ENCODE measurements around the gene FBXO21. TPM values are rescaled to one million over a fixed set of nuclear protein-coding genes. Genes with fewer than 3 reads are reported as not detected.

FBXO21 gene, protein sequence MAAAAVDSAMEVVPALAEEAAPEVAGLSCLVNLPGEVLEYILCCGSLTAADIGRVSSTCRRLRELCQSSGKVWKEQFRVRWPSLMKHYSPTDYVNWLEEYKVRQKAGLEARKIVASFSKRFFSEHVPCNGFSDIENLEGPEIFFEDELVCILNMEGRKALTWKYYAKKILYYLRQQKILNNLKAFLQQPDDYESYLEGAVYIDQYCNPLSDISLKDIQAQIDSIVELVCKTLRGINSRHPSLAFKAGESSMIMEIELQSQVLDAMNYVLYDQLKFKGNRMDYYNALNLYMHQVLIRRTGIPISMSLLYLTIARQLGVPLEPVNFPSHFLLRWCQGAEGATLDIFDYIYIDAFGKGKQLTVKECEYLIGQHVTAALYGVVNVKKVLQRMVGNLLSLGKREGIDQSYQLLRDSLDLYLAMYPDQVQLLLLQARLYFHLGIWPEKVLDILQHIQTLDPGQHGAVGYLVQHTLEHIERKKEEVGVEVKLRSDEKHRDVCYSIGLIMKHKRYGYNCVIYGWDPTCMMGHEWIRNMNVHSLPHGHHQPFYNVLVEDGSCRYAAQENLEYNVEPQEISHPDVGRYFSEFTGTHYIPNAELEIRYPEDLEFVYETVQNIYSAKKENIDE
- total RNA-seq (10 to 100 TPM; 27.3 to 34.6 TPM), polyA plus RNA-seq (48.6 TPM)

DNA sequence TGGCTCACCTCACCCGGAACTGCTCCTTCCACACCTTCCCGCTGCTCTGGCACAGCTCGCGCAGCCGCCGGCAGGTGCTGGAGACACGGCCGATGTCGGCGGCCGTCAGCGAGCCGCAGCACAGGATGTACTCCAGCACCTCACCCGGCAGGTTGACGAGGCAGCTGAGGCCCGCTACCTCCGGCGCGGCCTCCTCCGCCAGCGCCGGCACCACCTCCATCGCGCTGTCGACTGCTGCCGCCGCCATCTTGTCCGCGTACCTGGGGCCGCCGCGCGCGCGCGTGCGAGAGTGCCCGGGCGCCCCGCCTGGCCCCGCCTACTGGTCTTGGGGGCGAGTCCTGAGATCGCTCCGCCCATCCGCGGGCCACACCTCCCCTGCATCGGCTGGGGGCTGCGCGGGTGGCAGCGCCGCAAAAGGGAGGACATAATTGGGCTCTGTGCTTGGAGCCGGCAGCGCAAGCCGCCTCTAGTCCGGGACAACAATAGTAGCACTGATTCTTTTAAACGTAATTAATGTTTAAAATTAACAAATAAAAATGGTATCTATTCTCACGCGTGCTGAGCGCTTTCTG, at the start of gene FBXO21:
TSS of gene FBXO21 (minus strand) at position 261 of the 572 bp plus-strand sequence. CDS start at position 247, 14 bp downstream.
- Mint-ChIP-seq H3K27me3 (peaks cover 4 to 7% of the 10 kb centered on the region in 2 donors), H3K27ac (peak within 1 kb of the TSS; percentile 70 to 96 (median 93)), H3K36me3 (peaks cover 0 to 38% (median 2%) of the 10 kb centered on the region in 3 donors), H3K4me3 (peak within 1 kb of the TSS; percentile 91 to 98 (median 94)), H3K9me3 (no peaks in the 10 kb centered on the region), H3K4me1 (peaks cover 29 to 47% (median 32%) of the 10 kb centered on the region in 3 donors)
- ChIA-PET POLR2A (no interaction called here), CTCF (no interaction called here)
- Histone ChIP-seq H3K4me3 (ENCODE audit: low read length) (peak within 1 kb of the TSS; percentile 84), H3K4me1 (ENCODE audit: insufficient read depth, low read length) (peaks cover 10% of the 10 kb centered on the region), H3K9me3 (ENCODE audit: low read length) (no peaks in the 10 kb centered on the region), H3K27ac (ENCODE audit: low read depth, low read length) (peak within 1 kb of the TSS; percentile 64), H3K36me3 (ENCODE audit: insufficient read depth, low read length) (peaks cover 9% of the 10 kb centered on the region), H3K27me3 (ENCODE audit: insufficient read depth, low read length, poor library complexity, severe bottlenecking) (no peaks in the 10 kb centered on the region)
- peak; percentile 90 to 95 (median 93) for DNase-seq

DNA sequence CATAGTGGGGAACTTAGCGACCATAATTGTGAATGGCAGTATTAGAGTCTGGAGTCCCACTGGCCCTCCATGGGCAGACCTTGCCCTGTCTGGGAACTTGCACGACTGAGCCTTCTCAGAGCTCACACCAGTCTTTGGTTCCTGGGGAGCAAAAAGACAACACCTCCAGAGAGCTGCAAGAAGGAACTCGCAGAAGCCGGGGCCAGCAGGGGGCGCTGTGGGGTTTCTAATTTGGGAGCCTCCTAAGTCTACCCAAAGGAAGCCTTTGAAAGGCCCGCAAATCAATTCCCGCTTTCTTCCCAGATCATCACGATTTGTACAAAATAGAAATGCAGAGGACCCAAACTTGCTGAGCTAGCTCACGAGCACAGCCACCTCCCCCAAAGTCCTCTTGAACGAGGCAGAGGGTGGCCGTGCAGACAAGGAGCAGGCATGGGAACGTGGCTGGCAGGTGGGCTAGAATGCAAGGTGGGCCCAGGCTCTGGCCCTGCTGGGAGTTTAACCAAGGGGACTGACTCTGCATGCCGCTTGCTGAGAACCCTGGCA, 46.3 kb upstream of the FBXO21 start:
- Mint-ChIP-seq H3K4me1 (peaks cover 0 to 5% (median 0%) of the 10 kb centered on the region in 3 donors), H3K9me3 (peaks cover 0 to 3% (median 0%) of the 10 kb centered on the region in 5 donors), H3K27me3 (peaks cover 8 to 29% of the 10 kb centered on the region in 2 donors), H3K36me3 (no peaks in the 10 kb centered on the region), H3K4me3 (no peak overlapping the region), H3K27ac (no peak overlapping the region)
- Histone ChIP-seq H3K27ac (ENCODE audit: low read depth, low read length) (no peak overlapping the region), H3K4me3 (ENCODE audit: low read length) (no peak overlapping the region), H3K36me3 (ENCODE audit: insufficient read depth, low read length) (no peaks in the 10 kb centered on the region), H3K4me1 (ENCODE audit: insufficient read depth, low read length) (no peaks in the 10 kb centered on the region), H3K27me3 (ENCODE audit: insufficient read depth, low read length, poor library complexity, severe bottlenecking) (no peaks in the 10 kb centered on the region), H3K9me3 (ENCODE audit: low read length) (no peaks in the 10 kb centered on the region)
- ChIA-PET CTCF (interaction anchor here (0.7 to 3.0 kb wide), 3 partner anchors 17 to 598 kb away, joined by 3 to 10 read pairs (median 3); no protein-coding TSS in a partner anchor), POLR2A (no interaction called here)
- peak; percentile 18 to 72 (median 49) for DNase-seq

DNA sequence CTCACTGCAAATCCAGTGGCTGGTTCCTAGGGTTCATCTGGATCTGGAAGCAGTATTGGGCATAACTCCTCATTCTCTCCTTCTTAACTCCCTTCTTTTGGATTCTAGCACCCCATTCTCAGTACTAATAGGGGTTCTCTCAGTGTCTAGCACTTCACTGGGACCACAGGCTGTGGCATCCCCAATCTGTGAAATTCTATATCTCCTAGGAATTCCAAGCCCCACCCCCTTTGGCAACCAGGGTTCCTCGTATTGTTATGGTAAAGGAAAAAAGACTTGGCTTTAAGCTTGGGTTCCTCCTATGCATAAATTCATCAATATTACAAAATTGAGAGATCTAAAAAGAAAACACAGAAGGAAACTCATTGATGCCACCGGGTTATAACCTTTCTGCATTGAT, 45.0 kb upstream of the FBXO21 start:
- H3K36me3 Mint-ChIP-seq: no peaks in the 10 kb centered on the region
- CTCF ChIA-PET: interaction anchor here (3.0 kb wide), 1 partner anchor 15 kb away, joined by 10 read pairs; no protein-coding TSS in a partner anchor
- H3K4me3 ChIP-seq (ENCODE audit: low read length): no peak overlapping the region
- no peaks in the 10 kb centered on the region for H3K27me3 ChIP-seq (ENCODE audit: insufficient read depth, low read length, poor library complexity, severe bottlenecking)
- peaks cover 10 to 36% of the 10 kb centered on the region in 2 donors for H3K27me3 Mint-ChIP-seq
- H3K9me3 ChIP-seq (ENCODE audit: low read length): no peaks in the 10 kb centered on the region
- peaks cover 0 to 3% (median 0%) of the 10 kb centered on the region in 5 donors for H3K9me3 Mint-ChIP-seq
- H3K27ac Mint-ChIP-seq: no peak overlapping the region
- H3K4me3 Mint-ChIP-seq: no peak overlapping the region
- no peak for DNase-seq
- POLR2A ChIA-PET: no interaction called here
- H3K4me1 ChIP-seq (ENCODE audit: insufficient read depth, low read length): no peaks in the 10 kb centered on the region
- H3K4me1 Mint-ChIP-seq: peaks cover 0 to 5% (median 0%) of the 10 kb centered on the region in 3 donors
- no peaks in the 10 kb centered on the region for H3K36me3 ChIP-seq (ENCODE audit: insufficient read depth, low read length)
- no peak overlapping the region for H3K27ac ChIP-seq (ENCODE audit: low read depth, low read length)

DNA sequence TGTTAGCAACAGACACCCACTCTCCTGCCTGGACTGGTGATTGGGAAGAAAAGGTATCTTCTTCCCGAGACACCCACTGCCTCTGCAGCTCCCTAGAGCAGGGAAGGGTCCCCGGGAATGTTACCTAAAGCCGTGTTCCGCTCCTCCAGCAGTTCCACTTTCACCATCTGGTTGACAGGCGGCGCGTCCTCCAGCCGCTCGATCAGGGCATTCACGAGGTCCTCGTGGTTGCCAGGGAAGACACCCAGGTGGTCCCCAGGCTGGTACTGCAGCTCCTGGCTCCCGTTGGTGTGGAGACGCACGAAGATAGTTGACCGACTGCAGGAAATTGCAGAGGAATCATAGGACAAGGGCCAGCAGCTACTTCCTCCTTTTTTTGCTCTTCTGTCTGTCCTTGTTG, 44.2 kb upstream of the FBXO21 start:
- H3K4me1 ChIP-seq (ENCODE audit: insufficient read depth, low read length): no peaks in the 10 kb centered on the region
- Mint-ChIP-seq H3K27ac (no peak overlapping the region), H3K36me3 (no peaks in the 10 kb centered on the region), H3K4me1 (peaks cover 0 to 5% (median 0%) of the 10 kb centered on the region in 3 donors), H3K9me3 (peaks cover 0 to 3% (median 0%) of the 10 kb centered on the region in 5 donors), H3K27me3 (peaks cover 14 to 38% of the 10 kb centered on the region in 2 donors), H3K4me3 (no peak overlapping the region)
- no peak overlapping the region for H3K27ac ChIP-seq (ENCODE audit: low read depth, low read length)
- H3K4me3 ChIP-seq (ENCODE audit: low read length): no peak overlapping the region
- no peak for DNase-seq
- H3K27me3 ChIP-seq (ENCODE audit: insufficient read depth, low read length, poor library complexity, severe bottlenecking): no peaks in the 10 kb centered on the region
- CTCF ChIA-PET: interaction anchor here (3.0 kb wide), 1 partner anchor 15 kb away, joined by 10 read pairs; no protein-coding TSS in a partner anchor
- H3K36me3 ChIP-seq (ENCODE audit: insufficient read depth, low read length): no peaks in the 10 kb centered on the region
- POLR2A ChIA-PET: no interaction called here
- H3K9me3 ChIP-seq (ENCODE audit: low read length): no peaks in the 10 kb centered on the region

DNA sequence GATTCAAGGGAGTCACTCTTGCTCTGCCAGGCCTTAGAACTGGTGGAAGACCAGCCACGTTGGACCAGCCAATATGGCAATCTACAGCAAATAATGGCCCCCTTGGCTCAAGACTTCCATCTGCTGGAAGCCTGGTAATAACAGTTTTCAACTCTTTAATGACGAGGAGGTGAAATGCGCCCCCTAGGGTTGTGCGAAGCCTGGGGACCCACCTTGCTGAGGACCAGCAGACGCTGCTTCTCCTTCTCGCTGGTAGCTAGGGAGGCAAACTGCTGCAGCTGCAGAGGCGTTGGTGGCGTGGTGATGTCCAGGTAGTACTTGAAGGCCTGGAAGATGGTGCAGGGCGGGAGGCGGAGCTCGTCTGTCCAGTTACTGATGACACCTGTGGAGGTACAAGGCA, 41.5 kb upstream of the FBXO21 start:
- ChIA-PET CTCF (interaction anchor here (0.5 kb wide), 1 partner anchor 25 kb away, joined by 4 read pairs; no protein-coding TSS in a partner anchor), POLR2A (no interaction called here)
- Histone ChIP-seq H3K4me3 (ENCODE audit: low read length) (no peak overlapping the region), H3K4me1 (ENCODE audit: insufficient read depth, low read length) (no peaks in the 10 kb centered on the region), H3K36me3 (ENCODE audit: insufficient read depth, low read length) (no peaks in the 10 kb centered on the region), H3K27me3 (ENCODE audit: insufficient read depth, low read length, poor library complexity, severe bottlenecking) (no peaks in the 10 kb centered on the region), H3K27ac (ENCODE audit: low read depth, low read length) (no peak overlapping the region), H3K9me3 (ENCODE audit: low read length) (no peaks in the 10 kb centered on the region)
- Mint-ChIP-seq H3K4me1 (peaks cover 0 to 5% (median 0%) of the 10 kb centered on the region in 3 donors), H3K9me3 (peaks cover 0 to 5% (median 0%) of the 10 kb centered on the region in 5 donors), H3K4me3 (no peak overlapping the region), H3K27me3 (peaks cover 22 to 56% of the 10 kb centered on the region in 2 donors), H3K36me3 (no peaks in the 10 kb centered on the region), H3K27ac (no peak overlapping the region)
- DNase-seq: no peak

DNA sequence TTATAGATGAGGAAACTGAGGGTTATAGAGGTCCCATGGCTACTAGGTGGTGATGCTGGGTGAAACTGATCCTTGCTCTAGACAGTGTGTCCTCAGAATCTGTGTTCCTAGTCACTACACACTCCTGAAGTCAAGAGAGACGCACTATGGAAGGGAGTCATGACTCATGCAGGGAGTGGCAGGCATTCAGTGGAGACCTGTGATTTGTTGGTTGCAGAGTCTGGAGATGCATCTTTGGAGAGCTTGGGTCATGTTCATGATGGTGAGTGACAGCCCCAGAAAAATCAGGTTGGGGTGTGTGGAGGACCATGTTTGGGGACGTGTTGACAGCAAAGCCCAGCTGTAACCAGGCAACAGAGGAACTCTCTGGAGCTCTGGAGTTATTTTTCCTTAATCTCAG, 38.0 kb upstream of the FBXO21 start:
- H3K4me1 Mint-ChIP-seq: no peaks in the 10 kb centered on the region
- ChIA-PET CTCF (no interaction called here), POLR2A (no interaction called here)
- no peak overlapping the region for H3K4me3 ChIP-seq (ENCODE audit: low read length)
- H3K9me3 Mint-ChIP-seq: peaks cover 0 to 2% (median 0%) of the 10 kb centered on the region in 5 donors
- no peaks in the 10 kb centered on the region for H3K9me3 ChIP-seq (ENCODE audit: low read length)
- no peak overlapping the region for H3K27ac Mint-ChIP-seq
- no peak for DNase-seq
- H3K4me1 ChIP-seq (ENCODE audit: insufficient read depth, low read length): no peaks in the 10 kb centered on the region
- no peaks in the 10 kb centered on the region for H3K27me3 ChIP-seq (ENCODE audit: insufficient read depth, low read length, poor library complexity, severe bottlenecking)
- H3K27ac ChIP-seq (ENCODE audit: low read depth, low read length): no peak overlapping the region
- H3K36me3 ChIP-seq (ENCODE audit: insufficient read depth, low read length): no peaks in the 10 kb centered on the region
- H3K4me3 Mint-ChIP-seq: no peak overlapping the region
- no peaks in the 10 kb centered on the region for H3K36me3 Mint-ChIP-seq
- H3K27me3 Mint-ChIP-seq: peaks cover 24 to 40% of the 10 kb centered on the region in 2 donors

DNA sequence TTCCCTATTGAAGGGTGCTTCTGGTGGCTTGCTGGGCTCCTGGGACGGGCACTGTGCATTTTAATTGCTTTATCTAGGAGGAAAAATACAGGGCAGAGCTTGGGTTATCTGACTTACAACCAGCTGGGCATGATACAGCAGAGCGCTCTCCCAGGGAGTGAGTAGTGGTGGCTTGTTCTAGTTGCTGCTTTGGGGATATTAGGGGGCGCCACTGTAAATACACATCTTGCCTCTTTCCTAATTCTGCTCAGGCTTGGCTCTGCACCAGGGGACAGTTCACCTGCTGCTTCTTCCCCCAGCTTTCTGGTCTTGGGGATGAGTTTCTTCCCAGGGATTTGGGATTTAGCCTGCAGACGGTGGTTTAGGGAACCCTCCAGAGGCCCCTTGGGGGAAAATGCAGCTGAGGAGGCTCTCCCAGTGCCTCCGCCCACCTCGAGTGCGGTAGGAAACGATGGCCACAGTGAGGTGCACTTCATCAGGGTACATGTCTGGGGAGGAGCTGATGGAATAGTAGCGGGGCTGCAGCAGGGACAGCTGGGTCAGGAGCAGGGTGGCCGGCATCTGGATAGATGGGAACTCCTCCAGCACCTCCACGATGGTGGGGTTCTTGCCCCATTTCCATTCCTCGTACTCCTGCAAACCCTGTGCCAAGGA, 36.9 kb upstream of the FBXO21 start:
- no peak overlapping the region for H3K27ac Mint-ChIP-seq

More for the DNA sequence above, 36.9 kb upstream of the FBXO21 start:
- H3K36me3 Mint-ChIP-seq: no peaks in the 10 kb centered on the region
- no peaks in the 10 kb centered on the region for H3K9me3 ChIP-seq (ENCODE audit: low read length)
- peaks cover 24 to 35% of the 10 kb centered on the region in 2 donors for H3K27me3 Mint-ChIP-seq
- no peaks in the 10 kb centered on the region for H3K27me3 ChIP-seq (ENCODE audit: insufficient read depth, low read length, poor library complexity, severe bottlenecking)
- H3K4me3 Mint-ChIP-seq: no peak overlapping the region
- no peaks in the 10 kb centered on the region for H3K36me3 ChIP-seq (ENCODE audit: insufficient read depth, low read length)
- no peak overlapping the region for H3K4me3 ChIP-seq (ENCODE audit: low read length)
- no peaks in the 10 kb centered on the region for H3K4me1 ChIP-seq (ENCODE audit: insufficient read depth, low read length)
- ChIA-PET CTCF (interaction anchor here (1.7 kb wide), 1 partner anchor 16 kb away, joined by 5 read pairs; no protein-coding TSS in a partner anchor), POLR2A (no interaction called here)
- no peak for DNase-seq
- no peak overlapping the region for H3K27ac ChIP-seq (ENCODE audit: low read depth, low read length)
- H3K9me3 Mint-ChIP-seq: peaks cover 0 to 2% (median 0%) of the 10 kb centered on the region in 5 donors
- H3K4me1 Mint-ChIP-seq: no peaks in the 10 kb centered on the region

Measured in CD8-positive, alpha-beta memory T cell (primary cell).